SU-DHL-6 (cell line): Measurements from ENCODE around the gene NUDC.
"Not testable (repeated sequence)": the region's sequence is repeated elsewhere in the genome, so short reads cannot be mapped to it uniquely, and the experiment has no call there.

ENCODE experiments used
- H2AFZ ChIP-seq: fragments of 200-600 bp; sonication (generic); 2 replicates; pipeline ENCODE4 v1.6.1; 2014; ENCODE audit warnings: low read depth, mild to moderate bottlenecking, moderate library complexity, mixed read lengths, antibody characterized with exemption, low read length; ENCODE audit not compliant: severe bottlenecking
- H3F3A ChIP-seq: fragments of 200-600 bp; shearing (Covaris generic); 2 replicates; pipeline ENCODE4 v1.6.0; 2016; ENCODE audit warnings: antibody characterized with exemption, mild to moderate bottlenecking; ENCODE audit not compliant: insufficient read depth
- H3K27ac ChIP-seq: fragments of 200-600 bp; sonication (generic); 2 replicates; pipeline ENCODE4 v1.5.1; 2016; ENCODE audit warnings: low read depth, mild to moderate bottlenecking, low read length, moderate library complexity, mixed read lengths
- H3K27me3 ChIP-seq: fragments of 200-600 bp; sonication (generic), shearing (Covaris generic); 2 replicates; pipeline ENCODE4 v1.6.0; 2014; ENCODE audit warnings: mild to moderate bottlenecking, low read length
- H3K36me3 ChIP-seq: fragments of 200-600 bp; sonication (generic); 2 replicates; pipeline ENCODE4 v1.6.1; 2014; ENCODE audit warnings: mild to moderate bottlenecking, low read length, mixed read lengths
- H3K4me2 ChIP-seq: fragments of 300-600, 200-600 bp; shearing (Covaris generic), sonication (generic); 2 replicates; pipeline ENCODE4 v1.6.0; 2014; ENCODE audit warnings: low read length, low read depth, mild to moderate bottlenecking; ENCODE audit not compliant: poor library complexity, severe bottlenecking
- H3K4me3 ChIP-seq: fragments of 200-600 bp; sonication (generic); 2 replicates; pipeline ENCODE4 v1.5.1; 2014; ENCODE audit warnings: antibody characterized with exemption, low read length, mild to moderate bottlenecking, mixed read lengths; ENCODE audit not compliant: insufficient read depth, poor library complexity, severe bottlenecking
- H3K79me2 ChIP-seq: fragments of 200-600 bp; sonication (generic); 2 replicates; pipeline ENCODE4 v1.6.1; 2014; ENCODE audit warnings: mild to moderate bottlenecking, low read length, moderate library complexity; ENCODE audit not compliant: insufficient read depth
- H3K9ac ChIP-seq: fragments of 200-600 bp; sonication (generic); 2 replicates; pipeline ENCODE4 v1.7.0; 2014; ENCODE audit warnings: mild to moderate bottlenecking, low read length
- H3K9me2 ChIP-seq: fragments of 200-600 bp; sonication (generic); replicated peaks from 2 replicates; pipeline ENCODE4 v1.6.1; 2014; ENCODE audit warnings: low read length; ENCODE audit not compliant: insufficient read depth
- H3K9me3 ChIP-seq: fragments of 200-600 bp; sonication (generic); 2 replicates; pipeline ENCODE4 v1.6.1; 2014; ENCODE audit warnings: low read length, mixed read lengths; ENCODE audit not compliant: insufficient read depth
- H4K20me1 ChIP-seq: fragments of 200-600 bp; sonication (generic); 2 replicates; pipeline ENCODE4 v1.6.1; 2014; ENCODE audit warnings: low read depth, mild to moderate bottlenecking, antibody characterized with exemption, low read length, moderate library complexity, mixed read lengths
- EZH2phosphoT487 ChIP-seq: fragments of 200-600 bp; sonication (generic), shearing (Covaris generic); conservative IDR thresholded peaks from 2 replicates; pipeline ENCODE4 v1.6.1; 2018; ENCODE audit warnings: mild to moderate bottlenecking, antibody characterized with exemption, low read length, moderate library complexity, mixed read lengths
- TF ChIP-seq, protein P1 (sequence below): fragments of 200-600 bp; sonication (generic); IDR thresholded peaks from one replicate; pipeline ENCODE4 v1.5.1; 2017; ENCODE audit warnings: antibody characterized with exemption, mild to moderate bottlenecking, low read length, moderate library complexity; ENCODE audit not compliant: insufficient read depth, poor library complexity, severe bottlenecking

Gene NUDC

DNA sequence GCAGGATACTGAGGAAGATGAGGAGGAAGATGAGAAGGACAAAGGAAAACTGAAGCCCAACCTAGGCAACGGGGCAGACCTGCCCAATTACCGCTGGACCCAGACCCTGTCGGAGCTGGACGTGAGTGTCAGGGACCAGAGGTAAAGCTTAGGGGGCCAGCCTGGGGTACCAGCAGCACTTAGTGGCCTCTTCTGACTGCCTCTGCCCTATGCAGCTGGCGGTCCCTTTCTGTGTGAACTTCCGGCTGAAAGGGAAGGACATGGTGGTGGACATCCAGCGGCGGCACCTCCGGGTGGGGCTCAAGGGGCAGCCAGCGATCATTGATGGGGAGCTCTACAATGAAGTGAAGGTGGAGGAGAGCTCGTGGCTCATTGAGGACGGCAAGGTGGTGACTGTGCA, 21.1 kb downstream of the NUDC start:
- Histone ChIP-seq H2AFZ (no peak overlapping the region), H3K9ac (no peak overlapping the region), H3K27me3 (no peaks in the 10 kb centered on the region), H3K4me2 (no peak overlapping the region), H3K36me3 (peaks cover 8% of the 10 kb centered on the region; the same call in 1 of the 2 replicates), H4K20me1 (no peaks in the 10 kb centered on the region), H3K27ac (no peak overlapping the region), H3F3A (no peaks in the 10 kb centered on the region), H3K9me2 (no peaks in the 10 kb centered on the region), H3K9me3 (no peaks in the 10 kb centered on the region), H3K4me3 (no peak overlapping the region), H3K79me2 (peaks cover 13% of the 10 kb centered on the region; the same call in 1 of the 2 replicates)
- TF ChIP-seq, protein P1, sequence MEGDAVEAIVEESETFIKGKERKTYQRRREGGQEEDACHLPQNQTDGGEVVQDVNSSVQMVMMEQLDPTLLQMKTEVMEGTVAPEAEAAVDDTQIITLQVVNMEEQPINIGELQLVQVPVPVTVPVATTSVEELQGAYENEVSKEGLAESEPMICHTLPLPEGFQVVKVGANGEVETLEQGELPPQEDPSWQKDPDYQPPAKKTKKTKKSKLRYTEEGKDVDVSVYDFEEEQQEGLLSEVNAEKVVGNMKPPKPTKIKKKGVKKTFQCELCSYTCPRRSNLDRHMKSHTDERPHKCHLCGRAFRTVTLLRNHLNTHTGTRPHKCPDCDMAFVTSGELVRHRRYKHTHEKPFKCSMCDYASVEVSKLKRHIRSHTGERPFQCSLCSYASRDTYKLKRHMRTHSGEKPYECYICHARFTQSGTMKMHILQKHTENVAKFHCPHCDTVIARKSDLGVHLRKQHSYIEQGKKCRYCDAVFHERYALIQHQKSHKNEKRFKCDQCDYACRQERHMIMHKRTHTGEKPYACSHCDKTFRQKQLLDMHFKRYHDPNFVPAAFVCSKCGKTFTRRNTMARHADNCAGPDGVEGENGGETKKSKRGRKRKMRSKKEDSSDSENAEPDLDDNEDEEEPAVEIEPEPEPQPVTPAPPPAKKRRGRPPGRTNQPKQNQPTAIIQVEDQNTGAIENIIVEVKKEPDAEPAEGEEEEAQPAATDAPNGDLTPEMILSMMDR = no peak
- no peak for TF ChIP-seq EZH2phosphoT487

DNA sequence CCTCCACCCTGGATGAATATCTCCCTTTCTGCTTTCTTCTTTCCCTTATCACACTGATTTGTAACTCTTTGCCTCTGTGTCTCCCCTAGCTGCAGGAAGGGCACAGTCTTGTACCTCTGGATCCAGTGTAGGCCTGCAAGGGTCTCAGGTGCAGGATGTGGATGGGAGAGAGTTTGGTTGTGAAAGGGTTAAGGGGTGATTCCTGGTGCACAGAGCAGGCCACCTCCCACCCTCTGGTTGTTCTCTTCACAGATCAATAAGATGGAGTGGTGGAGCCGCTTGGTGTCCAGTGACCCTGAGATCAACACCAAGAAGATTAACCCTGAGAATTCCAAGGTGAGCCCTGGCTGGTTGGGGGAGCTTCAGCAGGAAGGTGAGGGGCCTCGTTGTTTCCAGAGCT, 23.6 kb downstream of the NUDC start:
- no peaks in the 10 kb centered on the region for H3K9me2 ChIP-seq
- H3K79me2 ChIP-seq = no peaks in the 10 kb centered on the region
- no peak overlapping the region for H3K4me3 ChIP-seq
- no peak overlapping the region for H3K9ac ChIP-seq
- H3K27me3 ChIP-seq = no peaks in the 10 kb centered on the region
- no peak overlapping the region for H3K27ac ChIP-seq
- H3K4me2 ChIP-seq = no peak overlapping the region
- H3F3A ChIP-seq = 0 out of 2 replicates have a peak, but pooled peaks cover 4% of the 10 kb centered on the region
- H3K36me3 ChIP-seq = peaks cover 8% of the 10 kb centered on the region; the same call in 1 of the 2 replicates
- H3K9me3 ChIP-seq = no peaks in the 10 kb centered on the region
- H4K20me1 ChIP-seq = no peaks in the 10 kb centered on the region
- no peak overlapping the region for H2AFZ ChIP-seq
- TF ChIP-seq, protein P1 = no peak
- TF ChIP-seq EZH2phosphoT487 = no peak

DNA sequence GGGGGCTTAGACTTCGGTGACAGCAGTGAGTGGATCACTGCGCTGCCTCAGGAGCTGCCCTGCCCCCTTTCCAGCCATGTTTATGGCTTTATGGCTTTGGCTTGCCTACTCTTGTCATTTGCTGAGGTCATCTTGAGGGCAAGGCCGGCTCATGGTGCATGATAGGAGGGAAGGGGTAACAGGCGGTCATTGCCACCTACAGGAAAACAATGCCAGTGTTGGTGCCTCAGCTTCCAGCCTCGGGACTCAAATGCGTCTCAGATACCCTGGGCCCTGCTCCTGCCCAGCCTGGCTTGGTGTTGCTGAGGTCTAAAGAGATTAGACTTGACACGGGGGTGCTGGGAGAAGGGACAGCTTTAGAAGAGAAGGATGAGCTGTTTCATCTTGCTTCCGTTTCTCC, 24.2 kb downstream of the NUDC start:
- Histone ChIP-seq H3K79me2 (no peaks in the 10 kb centered on the region), H3K4me2 (no peak overlapping the region), H3K36me3 (peaks cover 8% of the 10 kb centered on the region; the same call in 1 of the 2 replicates), H3K9me3 (no peaks in the 10 kb centered on the region), H3K9ac (no peak overlapping the region), H3K9me2 (no peaks in the 10 kb centered on the region), H3K4me3 (no peak overlapping the region), H4K20me1 (no peaks in the 10 kb centered on the region), H3F3A (0 out of 2 replicates have a peak, but pooled peaks cover 4% of the 10 kb centered on the region), H2AFZ (no peak overlapping the region), H3K27me3 (no peaks in the 10 kb centered on the region), H3K27ac (no peak overlapping the region)
- TF ChIP-seq, protein P1 = no peak
- TF ChIP-seq EZH2phosphoT487 = no peak

DNA sequence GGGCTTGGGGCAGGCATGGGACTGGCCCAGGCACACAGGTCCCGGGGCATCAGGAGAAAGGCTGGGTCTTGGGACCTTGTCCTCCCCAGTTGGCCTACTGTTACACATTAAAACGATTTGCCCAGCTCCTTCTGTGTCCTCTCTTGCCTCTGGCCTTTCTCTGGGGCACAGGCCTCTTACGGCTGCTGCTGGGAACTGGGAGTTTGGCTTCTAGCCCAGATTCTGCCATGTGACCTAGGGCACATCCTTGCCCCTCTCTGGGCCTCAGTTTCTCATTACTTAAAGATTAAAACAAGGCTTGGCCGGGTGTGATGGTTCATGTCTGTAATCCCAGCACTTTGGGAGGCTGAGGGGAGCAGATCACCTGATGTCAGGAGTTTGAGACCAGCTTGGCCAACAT, 24.7 kb downstream of the NUDC start:
- no peaks in the 10 kb centered on the region for H4K20me1 ChIP-seq
- no peaks in the 10 kb centered on the region for H3K27me3 ChIP-seq
- H3F3A ChIP-seq = 0 out of 2 replicates have a peak, but pooled peaks cover 4% of the 10 kb centered on the region
- H3K9me2 ChIP-seq = no peaks in the 10 kb centered on the region
- H2AFZ ChIP-seq = no peak overlapping the region
- H3K9me3 ChIP-seq = no peaks in the 10 kb centered on the region
- no peak overlapping the region for H3K4me3 ChIP-seq
- TF ChIP-seq, protein P1 = no peak
- no peak for TF ChIP-seq EZH2phosphoT487
- no peak overlapping the region for H3K4me2 ChIP-seq
- H3K27ac ChIP-seq = no peak overlapping the region
- H3K9ac ChIP-seq = no peak overlapping the region
- H3K36me3 ChIP-seq = peaks cover 8% of the 10 kb centered on the region; the same call in 1 of the 2 replicates
- H3K79me2 ChIP-seq = no peaks in the 10 kb centered on the region

DNA sequence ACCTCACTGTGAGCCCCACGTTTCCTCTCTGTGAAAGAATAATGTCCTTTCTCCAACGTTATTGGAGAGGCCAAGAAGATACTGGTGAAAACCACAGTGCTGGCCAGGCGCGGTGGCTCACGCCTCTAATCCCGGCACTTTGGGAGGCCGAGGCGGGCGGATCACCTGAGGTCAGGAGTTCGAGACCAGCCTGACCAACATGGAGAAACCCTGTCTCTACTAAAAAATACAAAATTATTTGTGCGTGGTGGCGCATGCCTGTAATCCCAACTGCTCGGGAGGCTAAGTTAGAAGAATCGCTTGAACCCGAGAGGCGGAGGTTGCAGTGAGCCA, 27.1 kb downstream of the NUDC start:
- H3K79me2 ChIP-seq, H4K20me1 ChIP-seq, H3K4me2 ChIP-seq, H3K9me2 ChIP-seq, H3K27ac ChIP-seq, H3K9me3 ChIP-seq, H2AFZ ChIP-seq, H3F3A ChIP-seq, H3K36me3 ChIP-seq, H3K4me3 ChIP-seq, H3K27me3 ChIP-seq, H3K9ac ChIP-seq: not testable (repeated sequence)
